GM23338 (cell line): ENCODE measurements around the gene SLC39A11.

Source experiments
- CTCF ChIP-seq, 2 experiments: fragments of 200-600 bp in 1 of 2; sonication (generic) in 1 of 2; conservative IDR thresholded peaks; 2 replicates each; pipeline versions ENCODE4 v1.5.1 to v1.6.1; 2016 to 2017; ENCODE audit warnings: antibody characterized with exemption in 2 of 2, low read depth in 2 of 2, mild to moderate bottlenecking in 2 of 2, moderate library complexity in 1 of 2
- POLR2AphosphoS5 ChIP-seq: IDR thresholded peaks from 2 replicates; pipeline ENCODE4 v1.6.1; 2016; ENCODE audit warnings: antibody characterized with exemption, low read depth

GRCh38 chr17:73017658-73018057, 74.8 kb downstream of the SLC39A11 start:
- TF ChIP-seq CTCF (conservative IDR thresholded peaks at IDR 0.05; ENCODE audit: low read depth in 2 of 2) (no peak), POLR2AphosphoS5 (no peak)
